ENCODE data around the gene SARS2. TPM values are rescaled to one million over a fixed set of nuclear protein-coding genes. Genes with fewer than 3 reads are reported as not detected.

The SARS2 gene
- total RNA-seq, 1 donor from 2014 or later: 13.6 TPM

GRCh38 chr19:38893341-38893771 lies 37.2 kb downstream of the SARS2 start:
- Histone ChIP-seq H3K4me1 (peaks cover 54% of the 10 kb centered on the region), H3K36me3 (peaks cover 33% of the 10 kb centered on the region), H3K27ac (replicated peaks) (peak overlapping the region; percentile 36), H3K4me3 (no peak overlapping the region), H3K9me3 (replicated peaks) (no peaks in the 10 kb centered on the region), H3K27me3 (ENCODE audit: low read depth) (no peaks in the 10 kb centered on the region)
- TF ChIP-seq CTCF (IDR thresholded peaks at IDR 0.05; ENCODE audit: borderline replicate concordance): no peak
- intact Hi-C loops (cut with micrococcal nuclease): no loop called here
- no peak for DNase-seq

GRCh38 chr19:38892841-38893240 lies 37.7 kb downstream of the SARS2 start:
- no peak for DNase-seq
- Histone ChIP-seq H3K27me3 (ENCODE audit: low read depth) (no peaks in the 10 kb centered on the region), H3K4me3 (no peak overlapping the region), H3K36me3 (peaks cover 38% of the 10 kb centered on the region), H3K27ac (replicated peaks) (peak overlapping the region; percentile 36), H3K9me3 (replicated peaks) (no peaks in the 10 kb centered on the region), H3K4me1 (peaks cover 49% of the 10 kb centered on the region)
- intact Hi-C loops (cut with micrococcal nuclease): no loop called here
- no peak for TF ChIP-seq CTCF (IDR thresholded peaks at IDR 0.05; ENCODE audit: borderline replicate concordance)

- Histone ChIP-seq H3K36me3 (peaks cover 43% of the 10 kb centered on the region), H3K4me3 (no peak overlapping the region), H3K27me3 (ENCODE audit: low read depth) (no peaks in the 10 kb centered on the region), H3K27ac (replicated peaks) (peak overlapping the region; percentile 65), H3K4me1 (peaks cover 43% of the 10 kb centered on the region), H3K9me3 (replicated peaks) (no peaks in the 10 kb centered on the region)
- intact Hi-C loops (cut with micrococcal nuclease): no loop called here
- no peak for TF ChIP-seq CTCF (IDR thresholded peaks at IDR 0.05; ENCODE audit: borderline replicate concordance)
- DNase-seq: no peak
These were observed 38.8 kb downstream of the SARS2 start for GRCh38 chr19:38891771-38892170.

GRCh38 chr19:38890686-38891085 lies 39.9 kb downstream of the SARS2 start:
- no peak for TF ChIP-seq CTCF (IDR thresholded peaks at IDR 0.05; ENCODE audit: borderline replicate concordance)

GRCh38 chr19:38889803-38890202 lies 40.8 kb downstream of the SARS2 start:
- no peak for TF ChIP-seq CTCF (IDR thresholded peaks at IDR 0.05; ENCODE audit: borderline replicate concordance)
- Histone ChIP-seq H3K4me1 (peaks cover 48% of the 10 kb centered on the region), H3K36me3 (peaks cover 43% of the 10 kb centered on the region), H3K4me3 (no peak overlapping the region), H3K9me3 (replicated peaks) (no peaks in the 10 kb centered on the region), H3K27me3 (ENCODE audit: low read depth) (no peaks in the 10 kb centered on the region), H3K27ac (replicated peaks) (peak overlapping the region; percentile 65)
- intact Hi-C loops (cut with micrococcal nuclease): no loop called here
- DNase-seq: no peak

More at GRCh38 chr19:38890686-38891085, 39.9 kb downstream of the SARS2 start:
- peaks cover 43% of the 10 kb centered on the region for H3K36me3 ChIP-seq
- no peaks in the 10 kb centered on the region for H3K27me3 ChIP-seq (ENCODE audit: low read depth)
- H3K9me3 ChIP-seq (replicated peaks): no peaks in the 10 kb centered on the region
- H3K4me3 ChIP-seq: no peak overlapping the region
- peaks cover 50% of the 10 kb centered on the region for H3K4me1 ChIP-seq
- H3K27ac ChIP-seq (replicated peaks): peak overlapping the region; percentile 65
- no peak for DNase-seq
- intact Hi-C loops (cut with micrococcal nuclease): no loop called here
